Esophagus muscularis mucosa (tissue), 4 donors: ENCODE data around the gene ULBP1. TPM values are rescaled to one million over a fixed set of nuclear protein-coding genes. Genes with fewer than 3 reads are reported as not detected.
"Not testable (repeated sequence)": the region's sequence is repeated elsewhere in the genome, so short reads cannot be mapped to it uniquely, and the experiment has no call there.

Source experiments
- DNase-seq: peaks from one replicate; pipeline ENCODE4 v3.0.0-alpha.2; 2017; ENCODE audit errors: extremely low spot score
- H3K27ac ChIP-seq, 4 donors: fragments of 200-600 bp; sonication (generic); replicated peaks in 1 of 4; 1 replicate in 3 of 4; 2 replicates in 1 of 4; pipeline ENCODE4 v1.5.1; 2016 to 2019; ENCODE audit warnings: mild to moderate bottlenecking in 1 of 4
- H3K27me3 ChIP-seq, 4 donors: fragments of 200-600 bp; sonication (generic); one replicate each; pipeline versions ENCODE4 v1.5.1 to v1.6.0; 2016 to 2019
- H3K36me3 ChIP-seq, 4 donors: fragments of 200-600 bp; sonication (generic); one replicate each; pipeline ENCODE4 v1.5.1; 2016 to 2019
- H3K4me1 ChIP-seq, 4 donors: fragments of 200-600 bp; sonication (generic); one replicate each; pipeline ENCODE4 v1.5.1; 2016 to 2019
- H3K4me3 ChIP-seq, 4 donors: fragments of 200-600 bp; sonication (generic); 1 replicate in 2 of 4; 2 replicates in 2 of 4; pipeline ENCODE4 v1.5.1; 2016 to 2019; ENCODE audit warnings: mild to moderate bottlenecking in 4 of 4, moderate library complexity in 1 of 4
- H3K9me3 ChIP-seq, 4 donors: fragments of 200-600 bp; sonication (generic); 1 replicate in 3 of 4; 2 replicates in 1 of 4; pipeline ENCODE4 v1.5.1; 2016 to 2019
- CTCF ChIP-seq, 3 experiments: fragments of 200-600 bp in 2 of 3; fragments of 450-650 bp in 1 of 3; sonication (generic) in 2 of 3; IDR thresholded peaks; one replicate each; pipeline ENCODE4 v1.5.1; 2017 to 2019; ENCODE audit warnings: antibody characterized with exemption in 3 of 3, mild to moderate bottlenecking in 2 of 3, moderate library complexity in 1 of 3
- EP300 ChIP-seq: sonication (generic); formaldehyde crosslinking; IDR thresholded peaks from one replicate; pipeline ENCODE4 v1.6.1; 2017; ENCODE audit warnings: antibody characterized with exemption
- POLR2A ChIP-seq: fragments of 450-650 bp; IDR thresholded peaks from one replicate; pipeline ENCODE4 v1.6.1; 2017; ENCODE audit warnings: antibody characterized with exemption, moderate library complexity, mild to moderate bottlenecking, low read depth
- POLR2AphosphoS5 ChIP-seq, 2 donors: sonication (generic); formaldehyde crosslinking; IDR thresholded peaks; one replicate each; pipeline ENCODE4 v1.6.1; 2017; ENCODE audit warnings: antibody characterized with exemption in 2 of 2
- WGBS: methylation state at CpG from one replicate; pipeline ENCODE4 v1.1.5; 2018; 5-methylcytosine and 5-hydroxymethylcytosine counted together
- intact Hi-C: fragments of 100-400 bp; cut with DNase I; formaldehyde crosslinking; loops from one replicate; pipeline ENCODE4 v1.15.1; 2023
- total RNA-seq, 4 donors: library from RNA; depleted of rRNA; stranded (reverse); fragments of >200 nt; gene quantifications; one replicate each; pipeline versions ENCODE4 v1.1.0 to v1.2.1, GENCODE V29; 2016

The ULBP1 gene
- total RNA-seq, 4 donors from 2014 or later, result 0.17 TPM; not detected in 3

GRCh38 chr6:149954328-149954983 lies 9.3 kb upstream of the ULBP1 start:
- DNase-seq, H3K36me3 ChIP-seq, intact Hi-C loops, H3K9me3 ChIP-seq, H3K4me3 ChIP-seq, H3K27ac ChIP-seq: not testable (repeated sequence)
- Histone ChIP-seq H3K4me1 (peaks cover 0 to 12% (median 7%) of the 10 kb centered on the region in 4 donors), H3K27me3 (peaks cover 0 to 92% (median 23%) of the 10 kb centered on the region in 4 donors)
- no CpG with 5 or more reads among the region's 53 CpGs for WGBS

GRCh38 chr6:149954984-149955653 lies 8.6 kb upstream of the ULBP1 start:
- H3K36me3 ChIP-seq, H3K9me3 ChIP-seq, H3K4me3 ChIP-seq, H3K27ac ChIP-seq, intact Hi-C loops, DNase-seq: not testable (repeated sequence)
- Histone ChIP-seq H3K4me1 (peaks cover 0 to 12% (median 7%) of the 10 kb centered on the region in 4 donors), H3K27me3 (peaks cover 0 to 92% (median 23%) of the 10 kb centered on the region in 4 donors)
- 14% methylated on average over 13 of the region's 21 CpGs for WGBS

- Histone ChIP-seq H3K4me1 (peaks cover 0 to 12% (median 7%) of the 10 kb centered on the region in 4 donors), H3K27me3 (peaks cover 0 to 92% (median 26%) of the 10 kb centered on the region in 4 donors)
- H3K36me3 ChIP-seq, H3K9me3 ChIP-seq, H3K27ac ChIP-seq, H3K4me3 ChIP-seq, DNase-seq, intact Hi-C loops: not testable (repeated sequence)
- 51% methylated on average over 7 of the region's 7 CpGs for WGBS
Observed at GRCh38 chr6:149955654-149956317, 8.0 kb upstream of the ULBP1 start.

- WGBS, result 67% methylated on average over 3 of the region's 3 CpGs
Observed at GRCh38 chr6:149958124-149958523, 5.6 kb upstream of the ULBP1 start.

GRCh38 chr6:149959806-149960205 lies 3.9 kb upstream of the ULBP1 start:
- peaks cover 0 to 92% (median 29%) of the 10 kb centered on the region in 4 donors for H3K27me3 ChIP-seq
- H3K4me3 ChIP-seq, DNase-seq, intact Hi-C loops, H3K36me3 ChIP-seq, H3K9me3 ChIP-seq, H3K27ac ChIP-seq: not testable (repeated sequence)
- peaks cover 19 to 20% (median 20%) of the 10 kb centered on the region in 4 donors for H3K4me1 ChIP-seq
- 75% methylated on average over 4 of the region's 4 CpGs for WGBS

More at GRCh38 chr6:149958124-149958523, 5.6 kb upstream of the ULBP1 start:
- H3K27ac ChIP-seq, H3K36me3 ChIP-seq, intact Hi-C loops, H3K9me3 ChIP-seq, DNase-seq, H3K4me3 ChIP-seq: not testable (repeated sequence)
- Histone ChIP-seq H3K27me3 (peaks cover 0 to 92% (median 23%) of the 10 kb centered on the region in 4 donors), H3K4me1 (peaks cover 4 to 15% (median 10%) of the 10 kb centered on the region in 4 donors)

- H3K27me3 ChIP-seq, result peaks cover 0 to 92% (median 33%) of the 10 kb centered on the region in 4 donors
- no peak overlapping the region for H3K4me3 ChIP-seq
- DNase-seq, result no peak
- H3K27ac ChIP-seq, result no peak overlapping the region
- peaks cover 26 to 27% (median 26%) of the 10 kb centered on the region in 4 donors for H3K4me1 ChIP-seq
- intact Hi-C loops, result no loop called here
- H3K36me3 ChIP-seq, result no peaks in the 10 kb centered on the region
- TF ChIP-seq POLR2A (no peak), POLR2AphosphoS5 (IDR thresholded peaks at IDR 0.05) (no peak), EP300 (no peak), CTCF (IDR thresholded peaks at IDR 0.05) (no peak)
- 68% methylated on average over 6 of the region's 6 CpGs for WGBS
- no peaks in the 10 kb centered on the region for H3K9me3 ChIP-seq
Observed at GRCh38 chr6:149960488-149960887, 3.3 kb upstream of the ULBP1 start.

- no peaks in the 10 kb centered on the region for H3K36me3 ChIP-seq
- no peak overlapping the region for H3K27ac ChIP-seq
- peaks cover 26 to 29% (median 28%) of the 10 kb centered on the region in 4 donors for H3K4me1 ChIP-seq
- WGBS, result 67% methylated on average over 6 of the region's 6 CpGs
- no peak for DNase-seq
- intact Hi-C loops, result no loop called here
- H3K9me3 ChIP-seq, result no peaks in the 10 kb centered on the region
- no peak for TF ChIP-seq EP300
- TF ChIP-seq POLR2A, result no peak
- no peak for TF ChIP-seq CTCF (IDR thresholded peaks at IDR 0.05)
- no peak for TF ChIP-seq POLR2AphosphoS5 (IDR thresholded peaks at IDR 0.05)
- H3K4me3 ChIP-seq, result no peak overlapping the region
- H3K27me3 ChIP-seq, result peaks cover 0 to 92% (median 37%) of the 10 kb centered on the region in 4 donors
Observed at GRCh38 chr6:149961728-149962425, 1.9 kb upstream of the ULBP1 start.
